Activated naive CD4-positive, alpha-beta T cell treated with anti-CD3 and anti-CD28 coated beads for 36 hours (primary cell): ENCODE results near the gene MCAT. TPM values are rescaled to one million over a fixed set of nuclear protein-coding genes. Genes with fewer than 3 reads are reported as not detected.
A peak's percentile ranks its signal among the peaks of the same experiment; 100 is the strongest.

Experiments
- CTCF ChIA-PET: fragments of 350-600 bp; sonication (Branson Sonifier 250); formaldehyde crosslinking; loops from one replicate; lab custom pipeline; 2021; ENCODE audit warnings: antibody characterized with exemption; lab: Charles Lee
- DNase-seq: peaks from one replicate; pipeline ENCODE4 v3.0.0-alpha.2; 2020
- H3K27ac Mint-ChIP-seq: one replicate; pipeline ENCODE4 v1.8.0; 2021; ENCODE audit warnings: mild to moderate bottlenecking, mixed read lengths
- H3K27me3 Mint-ChIP-seq: one replicate; pipeline ENCODE4 v1.8.0; 2021; ENCODE audit warnings: low read depth, mixed read lengths
- H3K36me3 Mint-ChIP-seq: one replicate; pipeline ENCODE4 v1.8.0; 2021; ENCODE audit warnings: low read depth, mixed read lengths
- H3K4me1 Mint-ChIP-seq: one replicate; pipeline ENCODE4 v1.8.0; 2021; ENCODE audit warnings: low read depth, mixed read lengths
- H3K4me3 Mint-ChIP-seq: one replicate; pipeline ENCODE4 v1.8.0; 2021; ENCODE audit warnings: mild to moderate bottlenecking, moderate library complexity, mixed read lengths
- H3K9me3 Mint-ChIP-seq: one replicate; pipeline ENCODE4 v1.8.0; 2021; ENCODE audit warnings: mixed read lengths
- intact Hi-C: fragments of 100-400 bp; cut with micrococcal nuclease; formaldehyde crosslinking; loops from one replicate; pipeline ENCODE4 v1.15.1; 2023
- total RNA-seq, 2 experiments: library from RNA; stranded (reverse); gene quantifications; one replicate each; pipeline ENCODE4 v1.2.3, GENCODE V29; 2021

MCAT gene
- total RNA-seq, 2 experiments from 2014 or later = 10.0 to 10.5 TPM

DNA sequence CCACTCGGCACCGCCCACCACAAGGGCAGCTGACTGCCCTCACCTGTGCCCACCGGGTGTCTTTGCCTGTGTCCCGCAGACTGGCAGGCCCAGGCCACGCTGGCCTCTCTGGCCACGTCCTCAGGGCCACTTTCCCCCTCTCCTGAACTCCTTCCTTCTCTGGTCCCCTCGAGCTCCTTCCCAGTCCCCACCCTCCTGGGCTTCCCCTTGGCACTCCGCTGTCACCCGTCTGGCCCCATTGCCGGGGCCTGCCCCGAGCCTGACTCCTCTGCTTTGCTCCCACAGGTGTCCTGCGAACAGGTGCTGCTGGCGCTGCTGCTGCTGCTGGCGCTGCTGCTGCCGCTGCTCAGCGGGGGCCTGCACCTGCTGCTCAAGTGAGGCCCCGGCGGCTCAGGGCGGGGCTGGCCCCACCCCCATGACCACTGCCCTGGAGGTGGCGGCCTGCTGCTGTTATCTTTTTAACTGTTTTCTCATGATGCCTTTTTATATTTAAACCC is 14.2 kb downstream of the MCAT start:
- H3K9me3 Mint-ChIP-seq = no peaks in the 10 kb centered on the region
- no peak for DNase-seq
- CTCF ChIA-PET = interaction anchor here (0.6 kb wide), 1 partner anchor 315 kb away, joined by 3 read pairs; no protein-coding TSS in a partner anchor
- intact Hi-C loops = no loop called here
- H3K27me3 Mint-ChIP-seq = no peaks in the 10 kb centered on the region
- H3K36me3 Mint-ChIP-seq = peaks cover 7% of the 10 kb centered on the region
- no peaks in the 10 kb centered on the region for H3K4me1 Mint-ChIP-seq
- H3K27ac Mint-ChIP-seq = no peak overlapping the region
- no peak overlapping the region for H3K4me3 Mint-ChIP-seq

DNA sequence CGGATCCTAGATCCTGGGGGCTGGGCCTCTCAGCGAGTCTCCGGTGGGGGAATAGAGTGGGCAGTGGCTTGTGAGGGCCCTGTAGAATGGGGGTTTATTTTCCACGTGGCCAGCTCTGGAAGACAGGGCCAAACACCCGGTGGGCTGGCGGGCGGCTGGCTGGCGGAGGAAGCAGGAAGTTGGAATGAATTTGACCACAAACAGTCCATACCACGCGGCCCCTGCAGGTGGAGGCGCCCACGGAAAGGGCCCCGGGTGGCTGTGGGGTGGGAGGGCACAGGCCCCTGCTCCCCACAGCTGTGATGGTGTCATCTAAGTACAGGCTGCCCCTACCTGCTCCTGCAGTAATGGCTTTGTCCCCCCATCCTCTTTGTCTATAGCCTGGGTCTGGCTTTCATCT is 15.1 kb downstream of the MCAT start:
- Mint-ChIP-seq H3K4me3 (no peak overlapping the region), H3K36me3 (peaks cover 3% of the 10 kb centered on the region), H3K9me3 (no peaks in the 10 kb centered on the region), H3K4me1 (no peaks in the 10 kb centered on the region), H3K27me3 (no peaks in the 10 kb centered on the region), H3K27ac (no peak overlapping the region)
- CTCF ChIA-PET = interaction anchor here (0.7 kb wide), 1 partner anchor 32 kb away, joined by 3 read pairs; no protein-coding TSS in a partner anchor
- no peak for DNase-seq
- intact Hi-C loops = no loop called here

DNA sequence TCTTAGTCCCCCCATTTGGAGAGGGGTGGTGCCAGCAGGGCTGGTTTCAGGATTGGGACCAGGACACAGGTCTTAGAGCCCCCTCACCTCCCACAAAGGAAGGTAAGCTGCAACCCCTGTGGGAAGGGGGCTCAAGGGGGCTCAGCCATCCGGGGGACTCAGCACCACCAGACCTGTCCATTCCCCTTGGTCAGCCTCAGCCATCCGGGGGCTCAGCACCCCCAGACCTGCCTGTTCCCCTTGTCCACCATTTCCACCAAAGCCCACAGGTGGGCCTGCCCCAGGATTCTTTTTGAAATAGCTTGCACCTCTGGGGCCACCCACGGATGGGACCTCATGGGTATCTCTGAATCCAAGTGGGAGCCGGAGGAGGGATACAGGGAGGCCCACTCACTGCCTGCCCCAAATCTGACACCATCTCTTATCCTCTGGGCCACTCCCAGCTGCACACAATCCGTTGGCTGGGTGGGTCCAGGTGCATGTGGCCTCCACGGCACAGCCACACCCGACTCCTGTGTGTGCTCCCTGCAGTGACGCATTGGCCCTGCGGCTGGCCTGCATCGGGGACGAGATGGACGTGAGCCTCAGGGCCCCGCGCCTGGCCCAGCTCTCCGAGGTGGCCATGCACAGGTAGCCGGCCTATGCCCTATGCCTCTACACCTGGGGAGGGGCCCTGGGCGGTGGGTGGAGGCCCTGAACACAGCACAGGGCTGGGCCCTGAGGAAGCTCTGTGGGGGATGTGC is 15.9 kb downstream of the MCAT start:
- Mint-ChIP-seq H3K9me3 (no peaks in the 10 kb centered on the region), H3K36me3 (peaks cover 3% of the 10 kb centered on the region), H3K4me3 (no peak overlapping the region), H3K27me3 (no peaks in the 10 kb centered on the region), H3K27ac (no peak overlapping the region), H3K4me1 (no peaks in the 10 kb centered on the region)
- intact Hi-C loops = no loop called here
- no peak for DNase-seq
- CTCF ChIA-PET = interaction anchor here (0.7 to 0.8 kb wide), 2 partner anchors 18 to 31 kb away, joined by 3 read pairs; no protein-coding TSS in a partner anchor

DNA sequence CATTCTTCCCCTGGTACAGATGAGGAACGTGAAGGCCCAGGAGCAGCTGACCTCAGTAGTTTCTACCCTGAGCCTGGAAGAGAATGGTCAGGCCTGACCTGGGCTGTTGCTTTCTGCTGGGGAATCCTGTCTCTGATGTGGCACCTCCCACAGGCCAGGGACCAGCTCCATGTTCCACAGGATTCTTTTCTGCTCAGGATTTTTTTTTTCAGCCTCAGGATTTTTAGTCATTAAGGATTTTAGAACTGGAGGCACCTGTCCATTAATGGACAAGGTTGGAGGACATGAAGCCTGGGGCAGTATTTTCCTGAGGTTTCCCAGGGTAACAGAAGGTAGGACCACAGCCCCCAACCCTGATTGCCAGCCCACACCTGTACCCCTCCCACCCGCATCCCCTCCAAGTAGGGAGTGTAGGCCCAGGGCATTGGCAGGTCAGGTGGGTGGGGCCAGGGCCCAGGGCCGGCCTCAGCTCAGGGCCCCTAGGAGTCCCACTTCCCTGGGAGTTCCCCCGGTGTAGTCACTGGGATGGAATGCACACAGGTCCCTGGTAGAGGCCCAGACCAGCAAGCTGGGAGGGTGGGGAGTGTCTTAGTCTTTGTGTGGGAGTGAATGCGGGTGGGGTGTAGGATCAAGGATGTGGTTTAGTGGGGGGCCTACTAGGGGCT is 16.6 kb downstream of the MCAT start:
- CTCF ChIA-PET = interaction anchor here (0.8 kb wide), 1 partner anchor 18 kb away, joined by 3 read pairs; no protein-coding TSS in a partner anchor
- Mint-ChIP-seq H3K4me1 (no peaks in the 10 kb centered on the region), H3K4me3 (no peak overlapping the region), H3K27me3 (no peaks in the 10 kb centered on the region), H3K9me3 (no peaks in the 10 kb centered on the region), H3K36me3 (no peaks in the 10 kb centered on the region), H3K27ac (no peak overlapping the region)
- intact Hi-C loops = no loop called here
- no peak for DNase-seq

DNA sequence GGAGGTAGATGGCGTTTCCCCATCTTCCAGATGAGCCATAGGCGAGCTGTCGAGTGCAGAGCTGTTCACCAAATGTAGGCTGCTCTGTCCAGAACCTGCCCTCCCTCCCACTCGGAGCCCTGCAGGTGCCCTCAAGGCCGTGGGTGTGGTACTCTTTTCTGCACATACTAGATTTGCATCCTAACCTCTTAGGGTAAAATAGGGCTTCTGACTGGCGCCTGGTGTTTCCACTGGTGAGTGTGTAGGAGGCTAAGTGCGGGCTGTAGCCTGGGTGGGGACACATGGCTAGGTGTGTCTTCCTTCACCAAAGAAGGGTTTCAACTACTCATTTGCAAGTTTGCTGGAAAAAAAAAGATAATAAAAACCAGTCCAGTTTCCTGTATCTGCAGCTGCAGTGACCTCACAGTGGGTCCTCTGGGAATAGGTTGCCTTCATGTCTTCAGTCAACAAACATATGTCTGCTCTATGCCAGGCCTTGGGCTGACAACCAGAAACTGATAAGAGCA is 24.2 kb downstream of the MCAT start:
- Mint-ChIP-seq H3K27ac (no peak overlapping the region), H3K4me1 (no peaks in the 10 kb centered on the region), H3K36me3 (no peaks in the 10 kb centered on the region), H3K27me3 (no peaks in the 10 kb centered on the region), H3K4me3 (no peak overlapping the region), H3K9me3 (no peaks in the 10 kb centered on the region)
- DNase-seq = no peak
- CTCF ChIA-PET = no interaction called here
- intact Hi-C loops = no loop called here

DNA sequence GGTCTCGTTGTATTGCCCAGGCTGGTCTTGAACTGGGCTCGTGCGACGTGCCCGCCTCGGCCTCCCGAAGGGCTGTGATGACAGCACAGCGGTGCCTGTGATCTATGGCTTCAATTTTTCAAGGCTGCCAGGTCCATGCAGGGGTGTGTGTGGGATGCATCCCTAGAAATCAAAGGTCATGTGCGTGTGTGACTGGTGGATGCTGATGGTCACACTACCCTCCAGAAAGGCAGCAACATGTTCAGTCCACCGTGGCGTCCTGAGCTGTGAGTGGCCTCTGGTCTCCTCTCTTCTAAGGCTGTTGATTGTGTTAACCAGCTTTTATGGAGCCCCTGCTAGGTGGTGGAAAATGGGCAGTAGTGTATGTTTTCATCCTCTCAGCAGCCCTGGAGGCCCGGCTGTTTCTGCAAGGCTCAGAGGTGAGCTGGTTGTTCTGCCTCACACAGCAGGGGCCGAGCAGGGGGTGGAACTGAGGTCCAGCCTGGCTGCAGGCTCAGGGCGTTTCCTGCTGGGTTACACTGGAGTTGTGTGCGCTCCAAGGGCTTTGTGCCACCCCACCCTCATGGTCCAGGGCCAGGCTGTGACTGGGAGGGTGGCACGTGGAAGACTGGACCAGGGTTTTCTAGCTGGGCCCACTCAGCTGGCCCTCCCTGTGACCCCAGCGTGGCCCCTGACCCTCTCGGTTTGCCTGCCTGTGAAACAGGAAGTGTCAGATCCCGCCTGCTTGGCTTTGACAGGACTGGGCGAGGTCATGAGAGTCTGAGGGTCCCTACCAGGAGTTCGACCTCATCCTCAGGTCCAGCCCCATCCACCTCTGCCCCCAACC is 25.0 kb downstream of the MCAT start:
- intact Hi-C loops = no loop called here
- Mint-ChIP-seq H3K27ac (no peak overlapping the region), H3K4me1 (no peaks in the 10 kb centered on the region), H3K4me3 (no peak overlapping the region), H3K9me3 (no peaks in the 10 kb centered on the region), H3K36me3 (no peaks in the 10 kb centered on the region), H3K27me3 (no peaks in the 10 kb centered on the region)
- CTCF ChIA-PET = no interaction called here
- DNase-seq = no peak

DNA sequence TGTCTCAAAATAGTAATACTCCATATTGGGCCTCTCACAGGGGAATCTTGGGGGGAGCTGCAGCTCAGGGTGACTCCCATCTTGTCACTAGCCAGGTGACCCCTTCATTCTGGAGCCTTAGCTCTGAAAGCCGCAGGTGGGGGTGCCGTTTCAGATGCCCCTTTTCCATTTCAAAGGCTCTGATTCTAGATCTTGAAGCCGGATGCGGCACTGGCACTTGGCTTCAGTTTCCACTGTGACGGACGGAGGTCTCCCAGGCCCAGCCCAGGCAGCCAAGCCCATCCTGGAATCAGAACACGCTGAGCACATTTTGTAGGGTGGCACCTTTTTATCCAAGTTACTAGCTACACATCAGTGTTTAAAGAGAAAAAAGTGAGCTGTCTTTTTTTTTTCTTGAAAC is 26.3 kb downstream of the MCAT start:
- H3K27me3 Mint-ChIP-seq = no peaks in the 10 kb centered on the region
- H3K36me3 Mint-ChIP-seq = no peaks in the 10 kb centered on the region
- no peak overlapping the region for H3K4me3 Mint-ChIP-seq
- no peaks in the 10 kb centered on the region for H3K4me1 Mint-ChIP-seq
- no peak for DNase-seq
- CTCF ChIA-PET = interaction anchor here (0.7 kb wide), 1 partner anchor 63 kb away, joined by 5 read pairs; no protein-coding TSS in a partner anchor
- no peaks in the 10 kb centered on the region for H3K9me3 Mint-ChIP-seq
- H3K27ac Mint-ChIP-seq = no peak overlapping the region
- intact Hi-C loops = no loop called here

DNA sequence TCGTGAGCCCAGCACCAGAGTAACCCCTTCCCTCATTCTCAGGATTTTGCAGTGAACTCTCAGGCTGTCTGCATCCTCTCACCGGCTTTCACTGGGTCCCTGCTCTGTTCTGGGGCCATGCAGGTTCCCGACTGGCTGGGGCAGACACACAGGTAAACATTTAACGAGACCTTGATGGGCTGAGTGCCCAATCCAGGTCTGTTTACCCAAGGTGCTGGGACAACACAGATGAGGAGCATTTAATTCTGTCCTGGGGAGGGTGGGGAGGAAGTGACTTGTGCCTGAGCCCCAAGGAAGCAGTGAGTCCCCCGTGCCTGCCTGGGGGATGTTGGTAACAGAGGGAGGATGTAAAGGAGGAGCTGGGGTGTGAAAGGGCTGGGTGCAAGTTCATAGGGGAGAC is 28.2 kb downstream of the MCAT start:
- Mint-ChIP-seq H3K36me3 (no peaks in the 10 kb centered on the region), H3K27ac (no peak overlapping the region), H3K4me1 (peaks cover 5% of the 10 kb centered on the region), H3K27me3 (peaks cover 3% of the 10 kb centered on the region), H3K4me3 (no peak overlapping the region), H3K9me3 (no peaks in the 10 kb centered on the region)
- DNase-seq = no peak
- intact Hi-C loops = no loop called here
- CTCF ChIA-PET = no interaction called here

DNA sequence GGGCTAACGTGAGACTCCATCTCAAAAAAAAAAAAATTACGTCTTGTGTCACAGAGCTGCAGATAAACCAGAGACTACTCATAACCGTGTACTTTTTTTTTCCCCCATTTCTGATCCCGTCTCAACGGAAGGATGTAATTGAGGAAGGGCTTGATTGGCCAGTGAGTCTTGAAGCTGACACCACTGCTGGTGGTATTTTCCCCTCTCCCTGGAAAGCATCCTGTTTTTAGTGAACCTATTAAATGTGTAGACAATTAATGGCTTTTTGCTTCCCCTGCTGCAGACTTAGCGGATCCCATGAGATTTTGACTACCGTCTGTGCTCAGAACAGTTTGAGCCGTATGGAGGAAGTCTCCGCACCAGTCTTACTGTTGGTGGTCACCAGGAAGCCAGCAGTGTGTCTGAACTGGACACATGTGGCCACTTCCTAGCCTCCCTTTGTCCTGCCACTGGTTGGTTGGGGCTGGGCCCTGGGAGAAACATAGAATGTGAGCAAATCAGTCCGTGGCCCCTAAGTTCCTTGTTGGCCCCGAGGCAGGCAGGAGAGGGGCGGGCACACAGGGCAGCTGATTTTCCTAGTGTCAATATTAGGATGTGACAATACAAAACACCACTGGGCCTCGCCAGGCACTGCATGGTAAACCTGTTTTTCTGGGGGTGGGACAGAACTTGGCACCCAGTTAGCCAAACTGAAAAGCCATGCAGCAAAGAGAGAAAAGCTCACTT is 29.5 kb downstream of the MCAT start:
- CTCF ChIA-PET = no interaction called here
- no peak overlapping the region for H3K27ac Mint-ChIP-seq
- DNase-seq = no peak
- no peaks in the 10 kb centered on the region for H3K36me3 Mint-ChIP-seq
- H3K27me3 Mint-ChIP-seq = peaks cover 3% of the 10 kb centered on the region
- no peak overlapping the region for H3K4me3 Mint-ChIP-seq
- peaks cover 5% of the 10 kb centered on the region for H3K4me1 Mint-ChIP-seq
- no peaks in the 10 kb centered on the region for H3K9me3 Mint-ChIP-seq
- intact Hi-C loops = no loop called here

DNA sequence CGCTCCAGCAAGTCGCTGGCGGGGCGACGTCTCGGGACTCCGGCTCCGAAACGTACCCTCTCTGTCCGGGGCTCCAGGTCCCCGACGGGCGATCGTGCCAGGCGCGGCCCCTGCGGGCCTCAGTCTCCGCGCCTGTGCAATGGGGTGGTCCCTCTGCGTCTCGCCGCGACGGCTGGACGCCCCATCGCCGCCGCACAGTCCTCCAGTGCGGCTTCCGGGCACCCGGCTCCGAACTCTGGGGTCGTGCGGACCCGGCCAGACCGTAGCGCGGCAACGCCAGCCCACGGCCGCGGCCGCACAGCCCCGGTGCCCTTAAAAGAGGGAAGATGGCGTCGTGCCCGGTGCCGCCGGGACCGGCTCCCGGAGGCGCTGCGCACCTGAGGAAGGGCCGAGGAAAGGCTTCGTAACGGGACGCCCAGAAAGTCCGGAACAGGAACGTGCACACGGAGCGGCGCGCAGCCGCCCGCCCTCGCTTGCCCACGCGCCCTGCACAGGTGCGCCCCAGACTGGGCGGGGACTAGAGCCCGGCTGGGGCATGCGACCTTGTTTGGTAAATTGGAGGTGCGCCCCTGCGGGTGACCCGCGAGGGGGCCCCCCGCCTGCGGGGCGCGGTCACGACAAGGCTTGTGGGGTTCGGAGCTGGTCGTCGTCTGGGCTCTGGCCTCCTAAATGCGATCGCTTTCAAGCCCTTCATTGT is 32.1 kb downstream of the MCAT start:
- Mint-ChIP-seq H3K27me3 (peaks cover 3% of the 10 kb centered on the region), H3K9me3 (no peaks in the 10 kb centered on the region), H3K4me1 (peaks cover 5% of the 10 kb centered on the region), H3K4me3 (peak overlapping the region; percentile 61), H3K27ac (no peak overlapping the region), H3K36me3 (no peaks in the 10 kb centered on the region)
- DNase-seq = peak; percentile 41
- CTCF ChIA-PET = interaction anchor here (0.7 to 0.9 kb wide), 2 partner anchors 11 to 255 kb away, joined by 3 read pairs; no protein-coding TSS in a partner anchor
- intact Hi-C loops = loop anchor here (2.0 kb wide), 2 partner anchors 42 to 76 kb away; partner anchors contain the start of gene TTLL12

DNA sequence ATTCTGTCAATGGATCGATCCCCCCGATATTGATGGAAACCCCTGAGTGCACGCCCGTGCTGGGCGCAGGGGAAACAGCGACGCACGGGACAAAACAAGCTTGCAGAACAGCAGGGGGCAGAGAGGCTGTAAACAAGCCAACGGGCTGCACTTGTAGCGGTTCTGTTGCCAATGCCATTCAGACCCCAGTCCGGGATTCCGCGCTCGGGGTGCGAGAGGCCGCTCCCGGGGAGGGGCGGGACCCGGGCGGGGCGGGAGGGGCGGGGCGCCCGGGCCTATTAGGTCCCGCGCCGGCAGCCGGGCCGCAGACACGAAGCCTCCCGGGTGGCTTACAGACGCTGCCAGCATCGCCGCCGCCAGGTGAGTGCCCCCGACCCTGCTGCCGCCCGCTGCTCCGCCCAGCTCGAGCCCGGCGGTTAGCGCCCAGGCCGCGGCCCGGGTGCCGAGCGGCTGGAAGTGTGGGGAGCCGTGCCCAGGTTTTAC is 32.7 kb downstream of the MCAT start, which contains the start of gene BIK:
BIK (plus strand) TSS at position 307 of the 483 bp plus-strand sequence. CDS start 13,273 bp downstream, outside the sequence.
- no peaks in the 10 kb centered on the region for H3K9me3 Mint-ChIP-seq
- peak; percentile 49 for DNase-seq
- CTCF ChIA-PET = no interaction called here
- no peaks in the 10 kb centered on the region for H3K36me3 Mint-ChIP-seq
- intact Hi-C loops = loop anchor here (2.0 kb wide), 2 partner anchors 42 to 76 kb away; partner anchors contain the start of gene TTLL12
- H3K27ac Mint-ChIP-seq = no peak within 1 kb of the TSS
- peak within 1 kb of the TSS; percentile 69 for H3K4me3 Mint-ChIP-seq
- H3K4me1 Mint-ChIP-seq = peaks cover 5% of the 10 kb centered on the region
- peaks cover 3% of the 10 kb centered on the region for H3K27me3 Mint-ChIP-seq
